Trophoblast cell (in vitro differentiated cells and primary cell): ENCODE results near the gene CD6.

Source experiments
- DNase-seq, 2 donors: peaks; one replicate each; pipeline ENCODE4 v3.0.0-alpha.2; 2016
- H2AFZ ChIP-seq: 2 replicates; pipeline ENCODE4 v1.6.1; 2013; ENCODE audit warnings: low read length, moderate library complexity, mild to moderate bottlenecking; ENCODE audit not compliant: insufficient read depth, poor library complexity
- H2AK5ac ChIP-seq: 2 replicates; pipeline ENCODE4 v1.6.1; 2013; ENCODE audit warnings: mild to moderate bottlenecking, low read length
- H2BK120ac ChIP-seq: 2 replicates; pipeline ENCODE4 v1.6.1; 2013; ENCODE audit warnings: low read length, mild to moderate bottlenecking, moderate library complexity; ENCODE audit not compliant: insufficient read depth, poor library complexity
- H2BK12ac ChIP-seq: 2 replicates; pipeline ENCODE4 v1.6.1; 2013; ENCODE audit warnings: mild to moderate bottlenecking, low read length, moderate library complexity
- H2BK5ac ChIP-seq: 2 replicates; pipeline ENCODE4 v1.6.1; 2013; ENCODE audit warnings: low read length, low read depth, moderate library complexity, mild to moderate bottlenecking; ENCODE audit not compliant: poor library complexity
- H3K14ac ChIP-seq: 2 replicates; pipeline ENCODE4 v1.6.1; 2013; ENCODE audit warnings: mild to moderate bottlenecking, low read length
- H3K18ac ChIP-seq: 2 replicates; pipeline ENCODE4 v1.6.1; 2013; ENCODE audit warnings: mild to moderate bottlenecking, low read length
- H3K23ac ChIP-seq: 2 replicates; pipeline ENCODE4 v1.6.1; 2013; ENCODE audit warnings: low read length
- H3K27ac ChIP-seq: 2 replicates; pipeline ENCODE4 v1.5.1; 2013; ENCODE audit warnings: low read depth, mild to moderate bottlenecking, inconsistent platforms, low read length, moderate library complexity
- H3K27me3 ChIP-seq: 2 replicates; pipeline ENCODE4 v1.6.1; 2013; ENCODE audit warnings: inconsistent platforms, mild to moderate bottlenecking, low read length, moderate library complexity; ENCODE audit not compliant: insufficient read depth
- H3K36me3 ChIP-seq, 2 experiments: 1 replicate in 1 of 2; 2 replicates in 1 of 2; pipeline ENCODE4 v1.6.1; 2013; ENCODE audit warnings: low read length in 2 of 2, mild to moderate bottlenecking in 2 of 2, moderate library complexity in 1 of 2; ENCODE audit not compliant: insufficient read depth in 2 of 2, control insufficient read depth in 1 of 2
- H3K4ac ChIP-seq: 2 replicates; pipeline ENCODE4 v1.6.1; 2013; ENCODE audit warnings: low read depth, mild to moderate bottlenecking, low read length, moderate library complexity
- H3K4me1 ChIP-seq, 2 experiments: 1 replicate in 1 of 2; 2 replicates in 1 of 2; pipeline ENCODE4 v1.6.1; 2013; ENCODE audit warnings: low read length in 2 of 2, mild to moderate bottlenecking in 2 of 2, moderate library complexity in 1 of 2; ENCODE audit not compliant: insufficient read depth in 2 of 2, control insufficient read depth in 1 of 2
- H3K4me2 ChIP-seq: 2 replicates; pipeline ENCODE4 v1.6.1; 2013; ENCODE audit warnings: inconsistent platforms, mild to moderate bottlenecking, low read length, moderate library complexity
- H3K4me3 ChIP-seq: 2 replicates; pipeline ENCODE4 v1.5.1; 2013; ENCODE audit warnings: mild to moderate bottlenecking, low read depth, low read length, inconsistent platforms
- H3K79me1 ChIP-seq: one replicate; pipeline ENCODE4 v1.6.1; 2013; ENCODE audit warnings: low read length
- H3K79me2 ChIP-seq: 2 replicates; pipeline ENCODE4 v1.6.1; 2013; ENCODE audit warnings: low read length, mild to moderate bottlenecking; ENCODE audit not compliant: control insufficient read depth, insufficient read depth, poor library complexity
- H3K9ac ChIP-seq: 2 replicates; pipeline ENCODE4 v1.6.1; 2013; ENCODE audit warnings: mild to moderate bottlenecking, low read length
- H3K9me3 ChIP-seq: 2 replicates; pipeline ENCODE4 v1.6.1; 2013; ENCODE audit warnings: low read depth, mild to moderate bottlenecking, control low read depth, inconsistent platforms, low read length; ENCODE audit not compliant: insufficient read depth
- H4K12ac ChIP-seq: 2 replicates; pipeline ENCODE4 v1.6.1; 2013; ENCODE audit warnings: low read depth, mild to moderate bottlenecking, low read length, moderate library complexity
- H4K8ac ChIP-seq: 2 replicates; pipeline ENCODE4 v1.6.1; 2013; ENCODE audit warnings: low read depth, mild to moderate bottlenecking, low read length, moderate library complexity
- H4K91ac ChIP-seq: one replicate; pipeline ENCODE4 v1.6.1; 2013; ENCODE audit warnings: low read depth, mild to moderate bottlenecking, low read length, moderate library complexity
- WGBS: extraction: QIAGEN DNeasy Blood & Tissue Kit; methylation state at CpG from one replicate; pipeline ENCODE4 v1.1.7; 2013; ENCODE audit warnings: missing lambda C conversion rate; ENCODE audit not compliant: insufficient read length, insufficient coverage; ENCODE audit errors: extremely low coverage; 5-methylcytosine and 5-hydroxymethylcytosine counted together

CD6 gene

GRCh38 chr11:60933416-60934123 lies 37.9 kb upstream of the CD6 start:
- Histone ChIP-seq H3K14ac (no peak overlapping the region), H3K27ac (no peak overlapping the region), H3K4me2 (no peak overlapping the region), H2BK120ac (no peak overlapping the region), H3K79me2 (no peaks in the 10 kb centered on the region), H2BK12ac (no peak overlapping the region), H2AFZ (no peak overlapping the region), H3K27me3 (no peaks in the 10 kb centered on the region), H4K8ac (no peak overlapping the region), H3K36me3 (peaks cover 77 to 82% of the 10 kb centered on the region in 2 experiments), H3K79me1 (no peaks in the 10 kb centered on the region), H3K18ac (no peak overlapping the region), H3K4me1 (peaks cover 0 to 2% of the 10 kb centered on the region in 2 experiments), H2AK5ac (no peak overlapping the region), H3K9me3 (no peaks in the 10 kb centered on the region), H4K12ac (no peak overlapping the region), H4K91ac (no peak overlapping the region), H3K9ac (no peak overlapping the region), H2BK5ac (no peak overlapping the region), H3K4ac (no peak overlapping the region), H3K23ac (no peak overlapping the region), H3K4me3 (peak overlapping the region; percentile 35)
- DNase-seq = no peak
- no CpG with 5 or more reads among the region's 37 CpGs for WGBS

- H4K12ac ChIP-seq = no peak overlapping the region
- WGBS = no CpG with 5 or more reads among the region's 57 CpGs
These were observed 37.2 kb upstream of the CD6 start for GRCh38 chr11:60934124-60934789.

GRCh38 chr11:60934790-60935605 lies 36.5 kb upstream of the CD6 start:
- H3K23ac ChIP-seq = no peak overlapping the region
- no peak overlapping the region for H2BK12ac ChIP-seq
- H2AK5ac ChIP-seq = no peak overlapping the region
- H3K9ac ChIP-seq = no peak overlapping the region
- H3K36me3 ChIP-seq = peaks cover 63 to 68% of the 10 kb centered on the region in 2 experiments
- H4K8ac ChIP-seq = no peak overlapping the region
- H3K4me1 ChIP-seq = peaks cover 3 to 7% of the 10 kb centered on the region in 2 experiments
- H3K4me2 ChIP-seq = no peak overlapping the region
- H3K79me2 ChIP-seq = no peaks in the 10 kb centered on the region
- H3K27me3 ChIP-seq = no peaks in the 10 kb centered on the region
- H3K4ac ChIP-seq = no peak overlapping the region
- no peak overlapping the region for H3K27ac ChIP-seq
- H3K9me3 ChIP-seq = no peaks in the 10 kb centered on the region
- no peak overlapping the region for H4K12ac ChIP-seq
- H3K4me3 ChIP-seq = no peak overlapping the region
- H2AFZ ChIP-seq = no peak overlapping the region
- no peaks in the 10 kb centered on the region for H3K79me1 ChIP-seq
- no peak overlapping the region for H3K14ac ChIP-seq
- H2BK5ac ChIP-seq = no peak overlapping the region
- WGBS = no CpG with 5 or more reads among the region's 21 CpGs
- no peak overlapping the region for H4K91ac ChIP-seq
- DNase-seq = no peak
- H2BK120ac ChIP-seq = no peak overlapping the region
- H3K18ac ChIP-seq = no peak overlapping the region

More at GRCh38 chr11:60934124-60934789, 37.2 kb upstream of the CD6 start:
- H3K27me3 ChIP-seq = no peaks in the 10 kb centered on the region
- no peak overlapping the region for H2BK12ac ChIP-seq
- H3K14ac ChIP-seq = no peak overlapping the region
- H3K79me2 ChIP-seq = no peaks in the 10 kb centered on the region
- H3K36me3 ChIP-seq = peaks cover 70 to 76% of the 10 kb centered on the region in 2 experiments
- H4K8ac ChIP-seq = no peak overlapping the region
- H3K4me2 ChIP-seq = no peak overlapping the region
- H2BK120ac ChIP-seq = no peak overlapping the region
- H3K4ac ChIP-seq = no peak overlapping the region
- DNase-seq = peak in 1 of 2 donors; percentile 48
- no peak overlapping the region for H2BK5ac ChIP-seq
- no peak overlapping the region for H3K23ac ChIP-seq
- H3K9me3 ChIP-seq = no peaks in the 10 kb centered on the region
- H3K79me1 ChIP-seq = no peaks in the 10 kb centered on the region
- H3K9ac ChIP-seq = no peak overlapping the region
- H3K27ac ChIP-seq = no peak overlapping the region
- H3K4me3 ChIP-seq = no peak overlapping the region
- no peak overlapping the region for H3K18ac ChIP-seq
- no peak overlapping the region for H4K91ac ChIP-seq
- H3K4me1 ChIP-seq = peaks cover 0 to 3% of the 10 kb centered on the region in 2 experiments
- H2AFZ ChIP-seq = no peak overlapping the region
- H2AK5ac ChIP-seq = no peak overlapping the region

- no peak for DNase-seq
- Histone ChIP-seq H2AK5ac (no peak overlapping the region), H3K9ac (no peak overlapping the region), H2BK12ac (no peak overlapping the region), H4K8ac (no peak overlapping the region), H4K91ac (no peak overlapping the region), H3K18ac (no peak overlapping the region), H2BK120ac (no peak overlapping the region), H3K14ac (no peak overlapping the region), H2AFZ (no peak overlapping the region), H3K4me3 (no peak overlapping the region), H3K27me3 (no peaks in the 10 kb centered on the region), H3K23ac (no peak overlapping the region), H3K4me2 (no peak overlapping the region), H4K12ac (no peak overlapping the region), H3K79me2 (no peaks in the 10 kb centered on the region), H2BK5ac (no peak overlapping the region), H3K9me3 (no peaks in the 10 kb centered on the region), H3K4ac (no peak overlapping the region), H3K36me3 (peaks cover 54 to 60% of the 10 kb centered on the region in 2 experiments), H3K79me1 (no peaks in the 10 kb centered on the region), H3K27ac (no peak overlapping the region), H3K4me1 (peaks cover 3 to 7% of the 10 kb centered on the region in 2 experiments)
- no CpG with 5 or more reads among the region's 27 CpGs for WGBS
These were observed 35.6 kb upstream of the CD6 start for GRCh38 chr11:60935676-60936442.
